Neural progenitor cell (in vitro differentiated cells): Measurements from ENCODE around the gene NFIL3.

Source experiments
- EZH2 ChIP-seq: fragments of 200-600 bp; sonication (generic); IDR thresholded peaks from 2 replicates; pipeline ENCODE4 v1.6.1; 2017; ENCODE audit warnings: antibody characterized with exemption, mild to moderate bottlenecking, moderate library complexity
- TF ChIP-seq, protein P1 (sequence below): fragments of 200-600 bp; sonication (generic); IDR thresholded peaks from 2 replicates; pipeline ENCODE4 v1.5.1; 2017; ENCODE audit warnings: antibody characterized with exemption, mild to moderate bottlenecking

DNA sequence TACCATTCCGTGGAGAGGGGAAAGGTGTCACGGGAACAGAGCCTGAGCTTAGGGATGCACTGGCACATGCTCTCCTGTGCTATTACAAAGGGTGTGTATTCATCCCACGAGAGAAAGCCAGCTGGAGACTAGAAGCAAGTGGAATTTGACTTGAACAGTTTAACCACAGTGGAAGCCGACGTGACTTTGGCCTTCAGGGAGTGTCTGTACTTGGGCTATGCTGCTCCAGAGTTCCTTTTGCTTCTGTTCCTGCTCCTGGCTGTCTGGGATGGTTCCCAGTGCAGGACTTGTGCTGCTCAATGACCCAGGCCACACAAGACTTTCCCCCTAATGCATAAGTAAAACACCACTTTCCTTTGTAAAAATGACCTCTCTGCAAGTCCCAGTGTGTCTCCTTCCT is 7.9 kb upstream of the NFIL3 start:
- TF ChIP-seq, protein P1, sequence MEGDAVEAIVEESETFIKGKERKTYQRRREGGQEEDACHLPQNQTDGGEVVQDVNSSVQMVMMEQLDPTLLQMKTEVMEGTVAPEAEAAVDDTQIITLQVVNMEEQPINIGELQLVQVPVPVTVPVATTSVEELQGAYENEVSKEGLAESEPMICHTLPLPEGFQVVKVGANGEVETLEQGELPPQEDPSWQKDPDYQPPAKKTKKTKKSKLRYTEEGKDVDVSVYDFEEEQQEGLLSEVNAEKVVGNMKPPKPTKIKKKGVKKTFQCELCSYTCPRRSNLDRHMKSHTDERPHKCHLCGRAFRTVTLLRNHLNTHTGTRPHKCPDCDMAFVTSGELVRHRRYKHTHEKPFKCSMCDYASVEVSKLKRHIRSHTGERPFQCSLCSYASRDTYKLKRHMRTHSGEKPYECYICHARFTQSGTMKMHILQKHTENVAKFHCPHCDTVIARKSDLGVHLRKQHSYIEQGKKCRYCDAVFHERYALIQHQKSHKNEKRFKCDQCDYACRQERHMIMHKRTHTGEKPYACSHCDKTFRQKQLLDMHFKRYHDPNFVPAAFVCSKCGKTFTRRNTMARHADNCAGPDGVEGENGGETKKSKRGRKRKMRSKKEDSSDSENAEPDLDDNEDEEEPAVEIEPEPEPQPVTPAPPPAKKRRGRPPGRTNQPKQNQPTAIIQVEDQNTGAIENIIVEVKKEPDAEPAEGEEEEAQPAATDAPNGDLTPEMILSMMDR: no peak
- no peak for TF ChIP-seq EZH2
